ENCODE measurements around the gene PGLYRP2. TPM values are rescaled to one million over a fixed set of nuclear protein-coding genes. Genes with fewer than 3 reads are reported as not detected.
A peak's percentile ranks its signal among the peaks of the same experiment; 100 is the strongest.

The PGLYRP2 gene
- total and polyA plus RNA-seq, 2 experiments from 2014 or later = not detected

- 78% methylated on average over 12 of the region's 12 CpGs for WGBS (ENCODE audit: low lambda C conversion rate, missing lambda C conversion rate)
- H4K20me1 ChIP-seq (ENCODE audit: insufficient read depth, poor library complexity, severe bottlenecking) = peaks cover 19% of the 10 kb centered on the region
- H3K27me3 ChIP-seq = no peaks in the 10 kb centered on the region
- H3K9me2 ChIP-seq (replicated peaks; ENCODE audit: insufficient read depth) = no peaks in the 10 kb centered on the region
- no peaks in the 10 kb centered on the region for H3K36me3 ChIP-seq (replicated peaks; ENCODE audit: insufficient read depth, low read depth)
- H3K4me1 ChIP-seq (ENCODE audit: insufficient read depth) = peaks cover 15% of the 10 kb centered on the region
- H3K27ac ChIP-seq = no peak overlapping the region
- no peak for DNase-seq (ENCODE audit: low spot score)
- TF ChIP-seq, protein P1, sequence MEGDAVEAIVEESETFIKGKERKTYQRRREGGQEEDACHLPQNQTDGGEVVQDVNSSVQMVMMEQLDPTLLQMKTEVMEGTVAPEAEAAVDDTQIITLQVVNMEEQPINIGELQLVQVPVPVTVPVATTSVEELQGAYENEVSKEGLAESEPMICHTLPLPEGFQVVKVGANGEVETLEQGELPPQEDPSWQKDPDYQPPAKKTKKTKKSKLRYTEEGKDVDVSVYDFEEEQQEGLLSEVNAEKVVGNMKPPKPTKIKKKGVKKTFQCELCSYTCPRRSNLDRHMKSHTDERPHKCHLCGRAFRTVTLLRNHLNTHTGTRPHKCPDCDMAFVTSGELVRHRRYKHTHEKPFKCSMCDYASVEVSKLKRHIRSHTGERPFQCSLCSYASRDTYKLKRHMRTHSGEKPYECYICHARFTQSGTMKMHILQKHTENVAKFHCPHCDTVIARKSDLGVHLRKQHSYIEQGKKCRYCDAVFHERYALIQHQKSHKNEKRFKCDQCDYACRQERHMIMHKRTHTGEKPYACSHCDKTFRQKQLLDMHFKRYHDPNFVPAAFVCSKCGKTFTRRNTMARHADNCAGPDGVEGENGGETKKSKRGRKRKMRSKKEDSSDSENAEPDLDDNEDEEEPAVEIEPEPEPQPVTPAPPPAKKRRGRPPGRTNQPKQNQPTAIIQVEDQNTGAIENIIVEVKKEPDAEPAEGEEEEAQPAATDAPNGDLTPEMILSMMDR (IDR thresholded peaks at IDR 0.05; ENCODE audit: poor library complexity) = no peak
- no peak for TF ChIP-seq EZH2phosphoT487 (IDR thresholded peaks at IDR 0.05; ENCODE audit: low read depth, severe bottlenecking, unreplicated experiment)
- TF ChIP-seq EZH2 (IDR thresholded peaks at IDR 0.05; ENCODE audit: borderline replicate concordance) = no peak
- no peak overlapping the region for H2AFZ ChIP-seq
- peaks cover 24% of the 10 kb centered on the region for H3K79me2 ChIP-seq
- no peak overlapping the region for H3K4me2 ChIP-seq
- no peak overlapping the region for H3K4me3 ChIP-seq
- no peaks in the 10 kb centered on the region for H3K9me3 ChIP-seq (ENCODE audit: low read depth)
Observed at GRCh38 chr19:15421136-15421695, 58.1 kb downstream of the PGLYRP2 start.

DNA sequence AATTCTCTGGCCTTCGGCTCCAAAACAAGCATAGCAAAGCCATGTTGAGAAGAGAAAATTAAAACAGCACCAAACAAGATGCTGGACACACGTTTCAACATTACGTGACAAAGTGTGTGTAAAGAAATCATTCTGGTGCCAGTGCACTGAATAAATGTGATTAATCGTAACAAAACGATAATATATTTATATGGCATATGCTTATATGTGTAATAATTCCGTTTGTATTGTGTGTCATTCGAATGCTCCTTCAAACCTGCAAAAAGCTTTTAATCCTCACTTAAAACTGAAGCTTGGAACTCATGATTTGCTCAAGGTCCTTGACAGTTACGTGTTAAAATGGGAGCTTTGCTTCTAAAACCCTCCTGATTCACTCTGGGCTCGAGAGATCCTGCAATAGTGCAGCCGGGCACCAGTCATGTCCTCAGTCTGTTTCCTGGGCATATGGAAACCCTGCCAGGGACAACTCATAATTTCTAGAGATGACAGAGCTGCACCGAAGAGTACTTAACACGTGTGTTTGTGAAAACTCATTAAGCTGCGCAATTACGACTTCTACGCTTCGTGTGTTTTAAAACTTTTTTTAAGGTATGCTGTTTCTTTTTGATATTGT is 59.8 kb downstream of the PGLYRP2 start:
- Histone ChIP-seq H2AFZ (no peak overlapping the region), H4K20me1 (ENCODE audit: insufficient read depth, poor library complexity, severe bottlenecking) (peaks cover 36% of the 10 kb centered on the region), H3K9me2 (replicated peaks; ENCODE audit: insufficient read depth) (no peaks in the 10 kb centered on the region), H3K27ac (no peak overlapping the region), H3K36me3 (replicated peaks; ENCODE audit: insufficient read depth, low read depth) (no peaks in the 10 kb centered on the region), H3K4me1 (ENCODE audit: insufficient read depth) (peaks cover 15% of the 10 kb centered on the region), H3K27me3 (no peaks in the 10 kb centered on the region), H3K4me2 (peak overlapping the region; percentile 76), H3K9me3 (ENCODE audit: low read depth) (no peaks in the 10 kb centered on the region), H3K4me3 (no peak overlapping the region), H3K79me2 (peaks cover 41% of the 10 kb centered on the region)
- no peak for DNase-seq (ENCODE audit: low spot score)
- 58% methylated on average over 16 of the region's 16 CpGs for WGBS (ENCODE audit: low lambda C conversion rate, missing lambda C conversion rate)
- TF ChIP-seq EZH2 (IDR thresholded peaks at IDR 0.05; ENCODE audit: borderline replicate concordance) = no peak
- no peak for TF ChIP-seq EZH2phosphoT487 (IDR thresholded peaks at IDR 0.05; ENCODE audit: low read depth, severe bottlenecking, unreplicated experiment)
- TF ChIP-seq, protein P1 (IDR thresholded peaks at IDR 0.05; ENCODE audit: poor library complexity) = no peak

MicroRNA genes within 50 kb of the gene (microRNA counts, 767-probe panel; counts per million panel counts)
- microRNA hsa-miR-1470 = not detected

Small RNAs within 50 kb of the gene (microRNA-seq; reads per million reads assigned to microRNA genes)
- gene MIR1470 = not detected

Small RNAs within 50 kb of the gene (small RNA-seq; reads per million reads assigned to genes)
- not detected for gene MIR1470

Other genes starting within 250 kb of the PGLYRP2 start
- gene EPHX3, start 247.1 kb downstream of the PGLYRP2 start, total RNA-seq = 0.36 and 1.6 TPM in 2 replicates
- gene EPHX3, start 247.1 kb downstream of the PGLYRP2 start, polyA plus RNA-seq = 3.5 and 3.6 TPM in 2 replicates
- gene BRD4, start 147.0 kb downstream of the PGLYRP2 start, total RNA-seq = 18.0 and 18.1 TPM in 2 replicates
- gene BRD4, start 147.0 kb downstream of the PGLYRP2 start, polyA plus RNA-seq = 88.4 and 109 TPM in 2 replicates
- gene AKAP8, start 99.7 kb downstream of the PGLYRP2 start, total RNA-seq = 18.6 and 20.0 TPM in 2 replicates
- 22.9 and 26.5 TPM in 2 replicates for gene AKAP8, start 99.7 kb downstream of the PGLYRP2 start, polyA plus RNA-seq
- gene AKAP8L, start 60.5 kb downstream of the PGLYRP2 start, total RNA-seq = 88.7 and 93.8 TPM in 2 replicates
- gene AKAP8L, start 60.5 kb downstream of the PGLYRP2 start, polyA plus RNA-seq = 155 and 181 TPM in 2 replicates
- gene WIZ, start 29.5 kb downstream of the PGLYRP2 start, total RNA-seq = 10.6 and 18.6 TPM in 2 replicates
- gene WIZ, start 29.5 kb downstream of the PGLYRP2 start, polyA plus RNA-seq = 24.5 and 34.9 TPM in 2 replicates
- gene RASAL3, start 15.0 kb downstream of the PGLYRP2 start, total RNA-seq = 0.07 TPM in 1 of 2 replicates, not detected in the other
- 0.12 and 0.23 TPM in 2 replicates for gene RASAL3, start 15.0 kb downstream of the PGLYRP2 start, polyA plus RNA-seq
- gene CYP4F22, start 29.0 kb upstream of the PGLYRP2 start, total RNA-seq = not detected in 2 replicates
- gene CYP4F22, start 29.0 kb upstream of the PGLYRP2 start, polyA plus RNA-seq = not detected in 2 replicates
- not detected in 2 replicates for gene CYP4F8, start 135.7 kb upstream of the PGLYRP2 start, total RNA-seq
- not detected in 2 replicates for gene CYP4F8, start 135.7 kb upstream of the PGLYRP2 start, polyA plus RNA-seq
- 2.7 and 3.3 TPM in 2 replicates for gene CYP4F3, start 161.4 kb upstream of the PGLYRP2 start, total RNA-seq
- 1.3 and 2.2 TPM in 2 replicates for gene CYP4F3, start 161.4 kb upstream of the PGLYRP2 start, polyA plus RNA-seq
- 2.3 and 3.1 TPM in 2 replicates for gene CYP4F12, start 193.6 kb upstream of the PGLYRP2 start, total RNA-seq
- 3.1 and 3.8 TPM in 2 replicates for gene CYP4F12, start 193.6 kb upstream of the PGLYRP2 start, polyA plus RNA-seq
- gene OR10H2, start 248.5 kb upstream of the PGLYRP2 start, total RNA-seq = not detected in 2 replicates
- not detected in 2 replicates for gene OR10H2, start 248.5 kb upstream of the PGLYRP2 start, polyA plus RNA-seq

Measured in hepatocyte (in vitro differentiated cells).